HCT116 (cell line): ENCODE measurements around the gene NTNG1.
"Not testable (repeated sequence)": the region's sequence is repeated elsewhere in the genome, so short reads cannot be mapped to it uniquely, and the experiment has no call there.

Experiments used
- CTCF ChIP-seq, 3 experiments: fragments of 200-600 bp in 1 of 3; sonication (generic) in 1 of 3; IDR thresholded peaks in 2 of 3; conservative IDR thresholded peaks in 1 of 3; 2 replicates each; pipeline ENCODE4 v1.5.1; 2012 to 2017; ENCODE audit warnings: low read depth in 2 of 3, low read length in 2 of 3, antibody characterized with exemption in 1 of 3, borderline replicate concordance in 1 of 3, control low read depth in 1 of 3, mild to moderate bottlenecking in 1 of 3, mixed read lengths in 1 of 3, mixed run types in 1 of 3, moderate library complexity in 1 of 3; ENCODE audit not compliant: insufficient read depth in 1 of 3
- EZH2 ChIP-seq: fragments of 200-600 bp; sonication (generic); IDR thresholded peaks from 2 replicates; pipeline ENCODE4 v1.6.1; 2017; ENCODE audit warnings: antibody characterized with exemption, mixed run types
- POLR2A ChIP-seq: IDR thresholded peaks from 2 replicates; pipeline ENCODE4 v1.7.0; 2011; ENCODE audit warnings: borderline replicate concordance; ENCODE audit not compliant: insufficient read depth, insufficient read length; ENCODE audit errors: extremely low read depth
- SIN3A ChIP-seq: IDR thresholded peaks from 2 replicates; pipeline ENCODE4 v1.6.1; 2012; ENCODE audit warnings: low read depth
- YY1 ChIP-seq: IDR thresholded peaks from 2 replicates; pipeline ENCODE4 v1.6.1; 2011; ENCODE audit warnings: low read length, low read depth, moderate library complexity, mild to moderate bottlenecking; ENCODE audit not compliant: insufficient replicate concordance; ENCODE audit errors: extremely low read depth
- ZFX ChIP-seq: fragments of 450-650 bp; IDR thresholded peaks from 2 replicates; pipeline ENCODE4 v1.6.1; 2017
- ZNF274 ChIP-seq: fragments of 200-500 bp; sonication (Bioruptor generic); IDR thresholded peaks from 2 replicates; pipeline ENCODE4 v1.6.1; 2014; ENCODE audit warnings: mild to moderate bottlenecking, low read depth, low read length, inconsistent platforms

- not testable (repeated sequence) for TF ChIP-seq YY1; SIN3A; CTCF (IDR thresholded peaks at IDR 0.05 in 2 of 3, conservative IDR thresholded peaks at IDR 0.05 in 1 of 3; ENCODE audit: borderline replicate concordance in 1 of 3, insufficient read depth in 1 of 3, low read depth in 2 of 3, low read length in 2 of 3); POLR2A; ZNF274; ZFX; EZH2
Measured at GRCh38 chr1:107236760-107237159, 95.9 kb downstream of the NTNG1 start.
